H1 (cell line): ENCODE results near the gene BBS9. TPM values are rescaled to one million over a fixed set of nuclear protein-coding genes. Genes with fewer than 3 reads are reported as not detected.

Experiments used
- CTCF ChIA-PET: fragments of 300-600 bp; sonication (Branson Sonifier 250); formaldehyde crosslinking; loops from one replicate; lab custom pipeline; 2021; ENCODE audit not compliant: partially characterized antibody; lab: Charles Lee
- POLR2A ChIA-PET: fragments of 300-600 bp; sonication (Branson Sonifier 250); formaldehyde crosslinking; loops from one replicate; lab custom pipeline; 2021; ENCODE audit warnings: inconsistent platforms; ENCODE audit not compliant: partially characterized antibody; lab: Charles Lee
- DNase-seq, 2 experiments: peaks; one replicate each; pipeline versions ENCODE4 v3.0.0 to v3.0.0-alpha.2; 2010 to 2022; ENCODE audit warnings: low spot score in 2 of 2, low read depth in 1 of 2, mixed read lengths in 1 of 2
- FAIRE-seq: peaks from 2 replicates; lab custom pipeline; 2011; peaks lifted over from hg19 to GRCh38; lab: Jason Lieb, UNC
- H2AFZ ChIP-seq: 2 replicates; pipeline ENCODE4 v1.8.1; 2012; ENCODE audit warnings: low read length, inconsistent platforms
- H2AK5ac ChIP-seq: 2 replicates; pipeline ENCODE4 v1.6.1; 2013; ENCODE audit warnings: low read depth, low read length
- H2BK120ac ChIP-seq: replicated peaks from 2 replicates; pipeline ENCODE3; 2013; ENCODE audit warnings: low read depth, low read length, inconsistent platforms
- H2BK12ac ChIP-seq: 2 replicates; pipeline ENCODE4 v1.6.1; 2013; ENCODE audit warnings: low read depth, low read length
- H2BK15ac ChIP-seq: 2 replicates; pipeline ENCODE4 v1.6.1; 2013; ENCODE audit warnings: low read length
- H2BK20ac ChIP-seq: 2 replicates; pipeline ENCODE4 v1.6.1; 2013; ENCODE audit warnings: low read length
- H2BK5ac ChIP-seq: 2 replicates; pipeline ENCODE4 v1.6.1; 2013; ENCODE audit warnings: low read depth, low read length
- H3K14ac ChIP-seq: 2 replicates; pipeline ENCODE4 v1.6.1; 2013; ENCODE audit warnings: inconsistent platforms; ENCODE audit not compliant: insufficient read length
- H3K18ac ChIP-seq: 2 replicates; pipeline ENCODE4 v1.6.1; 2013; ENCODE audit warnings: low read length; ENCODE audit errors: extremely low read depth
- H3K23ac ChIP-seq: 2 replicates; pipeline ENCODE4 v1.6.1; 2013; ENCODE audit warnings: inconsistent platforms; ENCODE audit not compliant: insufficient read length
- H3K23me2 ChIP-seq: 2 replicates; pipeline ENCODE4 v1.6.1; 2013; ENCODE audit warnings: low read depth, low read length
- H3K27ac ChIP-seq: 2 replicates; pipeline ENCODE4 v1.6.1; 2011; ENCODE audit warnings: low read depth, low read length, inconsistent platforms
- H3K27me3 ChIP-seq, 4 experiments: replicated peaks in 1 of 4; 1 replicate in 1 of 4; 2 replicates in 3 of 4; pipeline versions ENCODE4 v1.6.1 to v1.8.1; 2011 to 2013; ENCODE audit warnings: low read length in 3 of 4, mild to moderate bottlenecking in 3 of 4, inconsistent platforms in 2 of 4, mixed read lengths in 2 of 4, moderate library complexity in 1 of 4; ENCODE audit not compliant: control insufficient read depth in 3 of 4, insufficient read depth in 3 of 4; ENCODE audit errors: extremely low read depth in 1 of 4
- H3K36me3 ChIP-seq, 4 experiments: 2 replicates each; pipeline versions ENCODE4 v1.6.1 to v1.8.1; 2011 to 2013; ENCODE audit warnings: mild to moderate bottlenecking in 4 of 4, low read length in 3 of 4, moderate library complexity in 2 of 4, control low read depth in 1 of 4, inconsistent platforms in 1 of 4; ENCODE audit not compliant: insufficient read depth in 4 of 4, control insufficient read depth in 2 of 4
- H3K4ac ChIP-seq: replicated peaks from 2 replicates; pipeline ENCODE3; 2013; ENCODE audit warnings: low read length, low read depth, mixed read lengths, inconsistent platforms; ENCODE audit not compliant: insufficient read length
- H3K4me1 ChIP-seq, 4 experiments: replicated peaks in 1 of 4; 1 replicate in 1 of 4; 2 replicates in 3 of 4; pipeline versions ENCODE4 v1.6.1 to v1.8.1; 2011 to 2013; ENCODE audit warnings: low read length in 3 of 4, inconsistent platforms in 2 of 4, mixed read lengths in 1 of 4; ENCODE audit not compliant: insufficient read depth in 4 of 4, control insufficient read depth in 3 of 4
- H3K4me2 ChIP-seq, 2 experiments: 2 replicates each; pipeline versions ENCODE4 v1.6.1 to v1.8.1; 2011 to 2013; ENCODE audit warnings: low read depth in 2 of 2, low read length in 2 of 2, control low read depth in 1 of 2, inconsistent platforms in 1 of 2, mild to moderate bottlenecking in 1 of 2; ENCODE audit not compliant: insufficient read depth in 1 of 2
- H3K4me3 ChIP-seq, 4 experiments: fragments of 200-600, 300-600 bp in 1 of 4; sonication (generic), shearing (Covaris generic), sonication (Bioruptor Twin) in 1 of 4; 2 replicates each; pipeline versions ENCODE4 v1.5.1 to v1.8.1; 2011 to 2016; ENCODE audit warnings: low read length in 4 of 4, low read depth in 3 of 4, control low read depth in 2 of 4, inconsistent platforms in 2 of 4, mild to moderate bottlenecking in 2 of 4, mixed read lengths in 1 of 4, moderate library complexity in 1 of 4; ENCODE audit not compliant: insufficient read depth in 2 of 4; ENCODE audit errors: extremely low read depth in 1 of 4
- H3K56ac ChIP-seq: replicated peaks from 2 replicates; pipeline ENCODE3; 2013; ENCODE audit warnings: low read depth, mild to moderate bottlenecking, mixed read lengths, low read length, inconsistent platforms; ENCODE audit not compliant: insufficient read length
- H3K79me1 ChIP-seq: 2 replicates; pipeline ENCODE4 v1.6.1; 2013; ENCODE audit warnings: low read depth, low read length, control low read depth
- H3K79me2 ChIP-seq, 2 experiments: 2 replicates each; pipeline versions ENCODE4 v1.6.1 to v1.8.1; 2012 to 2013; ENCODE audit warnings: low read length in 2 of 2, mild to moderate bottlenecking in 2 of 2, inconsistent platforms in 1 of 2; ENCODE audit not compliant: insufficient read depth in 2 of 2, control insufficient read depth in 1 of 2
- H3K9ac ChIP-seq, 4 experiments: replicated peaks in 1 of 4; 1 replicate in 1 of 4; 2 replicates in 3 of 4; pipeline versions ENCODE4 v1.6.1 to v1.8.1; 2011 to 2013; ENCODE audit warnings: low read depth in 3 of 4, low read length in 3 of 4, control low read depth in 2 of 4, mild to moderate bottlenecking in 2 of 4, moderate library complexity in 2 of 4, inconsistent platforms in 1 of 4; ENCODE audit errors: extremely low read depth in 1 of 4
- H3K9me3 ChIP-seq, 2 experiments: 2 replicates each; pipeline versions ENCODE4 v1.6.1 to v1.8.1; 2012 to 2013; ENCODE audit warnings: mild to moderate bottlenecking in 2 of 2, moderate library complexity in 2 of 2, control low read depth in 1 of 2, inconsistent platforms in 1 of 2, low read depth in 1 of 2, low read length in 1 of 2, mixed read lengths in 1 of 2; ENCODE audit not compliant: insufficient read depth in 2 of 2
- H4K20me1 ChIP-seq, 2 experiments: replicated peaks in 1 of 2; 2 replicates each; pipeline versions ENCODE3 to v1.8.1; 2011 to 2013; ENCODE audit warnings: inconsistent platforms in 2 of 2, low read length in 2 of 2, mild to moderate bottlenecking in 1 of 2; ENCODE audit not compliant: insufficient read depth in 2 of 2, control insufficient read depth in 1 of 2
- H4K5ac ChIP-seq: 2 replicates; pipeline ENCODE4 v1.6.1; 2013; ENCODE audit warnings: low read length, low read depth, mixed read lengths, inconsistent platforms; ENCODE audit not compliant: insufficient read length
- H4K8ac ChIP-seq: 2 replicates; pipeline ENCODE4 v1.8.0; 2013; ENCODE audit warnings: mild to moderate bottlenecking, moderate library complexity, low read length, inconsistent platforms; ENCODE audit not compliant: insufficient read depth; ENCODE audit errors: extremely low read depth
- H4K91ac ChIP-seq: replicated peaks from 2 replicates; pipeline ENCODE3; 2013; ENCODE audit warnings: low read length, mixed read lengths, inconsistent platforms; ENCODE audit not compliant: insufficient read length
- ATF3 ChIP-seq: IDR thresholded peaks from 2 replicates; pipeline ENCODE4 v1.6.1; 2011; ENCODE audit warnings: low read depth, mild to moderate bottlenecking, low read length; ENCODE audit not compliant: insufficient read depth
- CBX5 ChIP-seq: fragments of 300-800, 300-1000 bp; sonication (generic); IDR thresholded peaks from 2 replicates; pipeline ENCODE4 v1.7.1; 2016; ENCODE audit warnings: antibody characterized with exemption, low read length, low read depth
- CREB1 ChIP-seq: IDR thresholded peaks from 2 replicates; pipeline ENCODE4 v1.6.1; 2012; ENCODE audit warnings: inconsistent platforms
- NRF1 ChIP-seq: IDR thresholded peaks from 2 replicates; pipeline ENCODE4 v1.6.1; 2011; ENCODE audit warnings: mild to moderate bottlenecking, low read depth, low read length, improper control_type of control experiment
- POU5F1 ChIP-seq: IDR thresholded peaks from 2 replicates; pipeline ENCODE4 v1.6.1; 2011; ENCODE audit warnings: low read depth, mild to moderate bottlenecking, low read length, moderate library complexity
- RBBP5 ChIP-seq: IDR thresholded peaks from 2 replicates; pipeline ENCODE4 v1.7.1; 2012; ENCODE audit warnings: low read depth, mild to moderate bottlenecking, inconsistent platforms, low read length, moderate library complexity, borderline replicate concordance
- RFX5 ChIP-seq: IDR thresholded peaks from 2 replicates; pipeline ENCODE4 v1.6.1; 2011; ENCODE audit warnings: low read depth, low read length, improper control_type of control experiment, borderline replicate concordance
- SIN3A ChIP-seq, 2 experiments: IDR thresholded peaks in 1 of 2; conservative IDR thresholded peaks in 1 of 2; 2 replicates each; pipeline ENCODE4 v1.6.1; 2011 to 2012; ENCODE audit warnings: low read length in 2 of 2, improper control_type of control experiment in 1 of 2, low read depth in 1 of 2, mild to moderate bottlenecking in 1 of 2
- SP2 ChIP-seq: IDR thresholded peaks from 2 replicates; pipeline ENCODE4 v1.6.1; 2012; ENCODE audit warnings: mild to moderate bottlenecking, low read length, inconsistent platforms
- TCF12 ChIP-seq: IDR thresholded peaks from 2 replicates; pipeline ENCODE4 v1.6.1; 2011; ENCODE audit warnings: low read depth, mild to moderate bottlenecking, low read length
- YY1 ChIP-seq: IDR thresholded peaks from 2 replicates; pipeline ENCODE4 v1.6.1; 2011; ENCODE audit warnings: low read depth, mild to moderate bottlenecking, low read length
- WGBS, 2 experiments: shearing (Covaris generic) in 1 of 2; methylation state at CpG; one replicate each; pipeline versions ENCODE4 v1.1.6 to v1.1.7; 2013 to 2015; ENCODE audit warnings: low lambda C conversion rate in 2 of 2, mixed read lengths in 2 of 2, inconsistent platforms in 1 of 2, low coverage in 1 of 2, missing lambda C conversion rate in 1 of 2; ENCODE audit not compliant: insufficient replicate concordance in 2 of 2, insufficient coverage in 1 of 2, insufficient read length in 1 of 2; ENCODE audit errors: extremely low coverage in 1 of 2, missing lambda C conversion rate in 1 of 2; 5-methylcytosine and 5-hydroxymethylcytosine counted together
- polyA plus RNA-seq, 7 experiments: library from polyadenylated mRNA; depleted of rRNA in 3 of 7; stranded (reverse) in 5 of 7; unstranded in 2 of 7; fragments of >200 nt in 5 of 7; fragments of 200-250 nt in 2 of 7; gene quantifications; 1 replicate in 5 of 7; 2 replicates in 1 of 7; 4 replicates in 1 of 7; pipeline versions ENCODE4 v1.2.1 to v1.2.3, GENCODE V29; 2011 to 2013; ENCODE audit warnings: missing spikeins in 2 of 7, mixed read lengths in 2 of 7
- total RNA-seq: library from RNA; stranded (reverse); fragmentation: NEBNext Ultra II Directional; extraction: Animal tissue kit (Norgen Biotek cat#: 25700); gene quantifications from 2 replicates; pipeline ENCODE4 v1.2.1, GENCODE V29; 2021

The BBS9 gene
- total and polyA plus RNA-seq, 2 of the 8 experiments (the other 6 are each of a cell fraction or from before 2014, with no cell fraction given), result 22.3 to 37.0 TPM

DNA sequence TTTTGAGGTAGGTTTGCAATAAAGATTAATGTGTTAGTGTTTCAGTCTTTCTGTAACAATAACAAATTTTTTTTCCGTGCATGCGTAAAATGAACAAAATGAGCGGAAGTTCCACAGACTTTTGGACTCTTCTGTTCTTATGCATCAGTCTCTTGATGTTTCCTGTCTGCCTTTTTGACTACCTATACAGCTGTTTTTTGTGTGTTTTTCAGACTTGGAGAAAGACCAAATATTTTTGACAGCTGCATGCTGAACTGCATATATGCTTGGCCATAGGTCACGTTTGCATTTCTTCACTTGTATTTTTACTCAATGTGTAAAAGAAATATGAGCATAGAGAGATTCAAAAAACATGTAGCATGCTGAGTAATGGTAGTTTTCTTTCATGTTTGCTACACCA lies 119.3 kb downstream of the BBS9 start:
- H2AFZ ChIP-seq, result no peak overlapping the region
- H2BK15ac ChIP-seq, result no peak overlapping the region
- 83% methylated on average over 4 of the region's 4 CpGs; no CpG with 5 or more reads in 1 of the 2 experiments for WGBS, 2 experiments
- no peak overlapping the region for H4K5ac ChIP-seq
- DNase-seq (no peak), FAIRE-seq (no peak)
- H3K56ac ChIP-seq, result no peak overlapping the region
- H3K23ac ChIP-seq, result no peak overlapping the region
- no peak for TF ChIP-seq YY1
- TF ChIP-seq CREB1, result no peak
- no peak for TF ChIP-seq POU5F1
- TF ChIP-seq TCF12, result no peak
- TF ChIP-seq SIN3A (conservative IDR thresholded peaks at IDR 0.05 in 1 of 2, IDR thresholded peaks at IDR 0.05 in 1 of 2; ENCODE audit: low read depth in 1 of 2, low read length in 2 of 2), result no peak
- no peak for TF ChIP-seq ATF3
- no peak for TF ChIP-seq CBX5
- TF ChIP-seq RFX5, result no peak
- TF ChIP-seq RBBP5, result no peak
- TF ChIP-seq SP2, result no peak
- TF ChIP-seq NRF1, result no peak
- no peak overlapping the region for H4K8ac ChIP-seq
- H3K27ac ChIP-seq, result no peak overlapping the region
- no peaks in the 10 kb centered on the region for H3K4me1 ChIP-seq
- no peak overlapping the region for H3K14ac ChIP-seq
- no peaks in the 10 kb centered on the region for H3K27me3 ChIP-seq
- ChIA-PET POLR2A (no interaction called here), CTCF (interaction anchor here (1.1 kb wide), 1 partner anchor 9 kb away, joined by 3 read pairs; no protein-coding TSS in a partner anchor)
- no peak overlapping the region for H2BK120ac ChIP-seq
- no peaks in the 10 kb centered on the region for H3K9me3 ChIP-seq
- no peak overlapping the region for H3K18ac ChIP-seq
- no peak overlapping the region for H3K4me3 ChIP-seq
- no peak overlapping the region for H3K9ac ChIP-seq
- peaks cover 0 to 2% of the 10 kb centered on the region in 2 experiments for H4K20me1 ChIP-seq
- no peak overlapping the region for H4K91ac ChIP-seq
- H2BK5ac ChIP-seq, result no peak overlapping the region
- no peaks in the 10 kb centered on the region for H3K79me1 ChIP-seq
- H2BK12ac ChIP-seq, result no peak overlapping the region
- no peak overlapping the region for H2AK5ac ChIP-seq
- no peak overlapping the region for H3K4me2 ChIP-seq
- no peak overlapping the region for H3K4ac ChIP-seq
- no peaks in the 10 kb centered on the region for H3K23me2 ChIP-seq
- H3K79me2 ChIP-seq, result no peaks in the 10 kb centered on the region
- no peaks in the 10 kb centered on the region for H3K36me3 ChIP-seq
- H2BK20ac ChIP-seq, result no peak overlapping the region
